Stimulated activated CD4-positive, alpha-beta T cell treated with anti-CD3 and anti-CD28 coated beads, TNF-alpha, amount 100 ng/mL, for 4 hours (primary cell): ENCODE results near the gene TGFBR1.
A peak's percentile ranks its signal among the peaks of the same experiment; 100 is the strongest.

Experiments
- DNase-seq, 3 experiments: peaks; one replicate each; pipeline ENCODE4 v3.0.0-alpha.2; 2020; ENCODE audit warnings: low read depth in 3 of 3

TGFBR1 gene

GRCh38 chr9:99137225-99137624 is 32.3 kb downstream of the TGFBR1 start:
- DNase-seq, result no peak

GRCh38 chr9:99137891-99138290 is 33.0 kb downstream of the TGFBR1 start:
- DNase-seq, result no peak

GRCh38 chr9:99138424-99139284 is 33.7 kb downstream of the TGFBR1 start:
- DNase-seq, result no peak

GRCh38 chr9:99139868-99140267 is 35.0 kb downstream of the TGFBR1 start:
- DNase-seq, result no peak

GRCh38 chr9:99140685-99141314 is 35.9 kb downstream of the TGFBR1 start:
- DNase-seq, result peak in 2 of 3 experiments; percentile 18 to 29

GRCh38 chr9:99141849-99142248 is 36.9 kb downstream of the TGFBR1 start:
- no peak for DNase-seq

- DNase-seq, result no peak
Observed at GRCh38 chr9:99142275-99142674, 37.4 kb downstream of the TGFBR1 start.

GRCh38 chr9:99143655-99144054 is 38.7 kb downstream of the TGFBR1 start:
- no peak for DNase-seq

GRCh38 chr9:99144966-99145365 is 40.1 kb downstream of the TGFBR1 start:
- DNase-seq, result no peak

- no peak for DNase-seq
Observed at GRCh38 chr9:99146574-99146973, 41.7 kb downstream of the TGFBR1 start.

- DNase-seq, result no peak
Observed at GRCh38 chr9:99147177-99147576, 42.3 kb downstream of the TGFBR1 start.

- DNase-seq, result no peak
Observed at GRCh38 chr9:99150451-99151171, 45.7 kb downstream of the TGFBR1 start.

GRCh38 chr9:99154356-99154755 is 49.4 kb downstream of the TGFBR1 start:
- DNase-seq, result no peak

GRCh38 chr9:99155736-99156135 is 50.8 kb downstream of the TGFBR1 start:
- no peak for DNase-seq

- no peak for DNase-seq
Observed at GRCh38 chr9:99158629-99159028, 53.7 kb downstream of the TGFBR1 start.

GRCh38 chr9:99160173-99160572 is 55.3 kb downstream of the TGFBR1 start:
- DNase-seq, result no peak

GRCh38 chr9:99162759-99163364 is 57.9 kb downstream of the TGFBR1 start:
- DNase-seq, result no peak

- no peak for DNase-seq
Observed at GRCh38 chr9:99166149-99166548, 61.2 kb downstream of the TGFBR1 start.

- DNase-seq, result no peak
Observed at GRCh38 chr9:99167119-99167518, 62.2 kb downstream of the TGFBR1 start.

GRCh38 chr9:99167694-99168093 is 62.8 kb downstream of the TGFBR1 start:
- DNase-seq, result no peak

- no peak for DNase-seq
Observed at GRCh38 chr9:99169086-99169485, 64.2 kb downstream of the TGFBR1 start.
